Endothelial cell of umbilical vein (primary cell): ENCODE results near the gene THBS3. TPM values are rescaled to one million over a fixed set of nuclear protein-coding genes. Genes with fewer than 3 reads are reported as not detected.

Experiments used
- BruUV-seq: library from RNA; stranded (reverse); fragments of 400-500 nt; replicated peaks from 2 replicates; lab custom pipeline; 2021; lab: Mats Ljungman, UMichigan
- CTCF ChIA-PET: fragments of 300-600, 350-600 bp; sonication (Branson Sonifier 250); formaldehyde crosslinking; loops from one replicate; lab custom pipeline; 2021; ENCODE audit warnings: antibody characterized with exemption, inconsistent platforms; lab: Charles Lee
- POLR2A ChIA-PET: fragments of 300-600, 350-600 bp; sonication (Branson Sonifier 250); formaldehyde crosslinking; loops from one replicate; lab custom pipeline; 2021; ENCODE audit warnings: antibody characterized with exemption, inconsistent platforms; lab: Charles Lee
- DNase-seq: peaks from one replicate; pipeline ENCODE4 v3.0.0-alpha.2; 2011; ENCODE audit warnings: low read depth, low spot score
- FAIRE-seq: peaks from 2 replicates; lab custom pipeline; 2011; peaks lifted over from hg19 to GRCh38; lab: Jason Lieb, UNC
- H2AFZ ChIP-seq: 2 replicates; pipeline ENCODE4 v1.6.0; 2012; ENCODE audit warnings: low read depth, low read length, control low read depth, inconsistent platforms
- H3K27ac ChIP-seq: 2 replicates; pipeline ENCODE4 v1.5.1; 2011; ENCODE audit warnings: low read depth, mild to moderate bottlenecking, control low read depth, low read length, moderate library complexity; ENCODE audit not compliant: insufficient read depth
- H3K27me3 ChIP-seq, 2 experiments: 2 replicates each; pipeline versions ENCODE4 v1.6.0 to v1.6.1; 2011; ENCODE audit warnings: low read length in 2 of 2, mixed read lengths in 1 of 2; ENCODE audit not compliant: control insufficient read depth in 2 of 2, insufficient read depth in 2 of 2
- H3K36me3 ChIP-seq, 2 experiments: 2 replicates in 1 of 2; 3 replicates in 1 of 2; pipeline ENCODE4 v1.5.1; 2011; ENCODE audit warnings: low read length in 2 of 2, mild to moderate bottlenecking in 1 of 2, moderate library complexity in 1 of 2; ENCODE audit not compliant: control insufficient read depth in 2 of 2, insufficient read depth in 2 of 2; ENCODE audit errors: extremely low read depth in 1 of 2
- H3K4me1 ChIP-seq: 3 replicates; pipeline ENCODE4 v1.5.1; 2011; ENCODE audit warnings: mild to moderate bottlenecking, low read length; ENCODE audit not compliant: control insufficient read depth, insufficient read depth; ENCODE audit errors: extremely low read depth
- H3K4me2 ChIP-seq: 2 replicates; pipeline ENCODE4 v1.6.1; 2011; ENCODE audit warnings: low read length, control low read depth, mixed read lengths; ENCODE audit not compliant: insufficient read depth
- H3K4me3 ChIP-seq, 3 experiments: fragments of 200-600 bp in 1 of 3; sonication (generic), shearing (Covaris generic) in 1 of 3; replicated peaks in 1 of 3; 2 replicates each; pipeline ENCODE4 v1.5.1; 2011 to 2016; ENCODE audit warnings: control low read depth in 3 of 3, low read length in 3 of 3, mild to moderate bottlenecking in 2 of 3, inconsistent platforms in 1 of 3, low read depth in 1 of 3, moderate library complexity in 1 of 3; ENCODE audit not compliant: insufficient read depth in 1 of 3
- H3K79me2 ChIP-seq: 2 replicates; pipeline ENCODE4 v1.6.0; 2012; ENCODE audit warnings: low read length, inconsistent platforms; ENCODE audit not compliant: control insufficient read depth, insufficient read depth
- H3K9ac ChIP-seq: replicated peaks from 2 replicates; pipeline ENCODE3; 2011; ENCODE audit warnings: low read length, control low read depth; ENCODE audit not compliant: insufficient read depth; ENCODE audit errors: extremely low read depth
- H3K9me1 ChIP-seq: replicated peaks from 3 replicates; pipeline ENCODE4 v1.6.0; 2011; ENCODE audit warnings: mild to moderate bottlenecking, low read length; ENCODE audit not compliant: control insufficient read depth, insufficient read depth; ENCODE audit errors: extremely low read depth
- H3K9me3 ChIP-seq: replicated peaks from 2 replicates; pipeline ENCODE4 v1.5.1; 2012; ENCODE audit warnings: low read length, inconsistent platforms; ENCODE audit not compliant: control insufficient read depth, insufficient read depth
- H4K20me1 ChIP-seq: replicated peaks from 2 replicates; pipeline ENCODE3; 2011; ENCODE audit warnings: mild to moderate bottlenecking, low read length; ENCODE audit not compliant: control insufficient read depth, insufficient read depth; ENCODE audit errors: extremely low read depth
- EZH2 ChIP-seq: IDR thresholded peaks from 2 replicates; pipeline ENCODE4 v1.6.1; 2012; ENCODE audit warnings: borderline replicate concordance, low read depth, mild to moderate bottlenecking, moderate library complexity, low read length, inconsistent platforms; ENCODE audit not compliant: severe bottlenecking
- FOS ChIP-seq: IDR thresholded peaks from 2 replicates; pipeline ENCODE4 v1.6.1; 2011; ENCODE audit warnings: mild to moderate bottlenecking, low read length, moderate library complexity, borderline replicate concordance; ENCODE audit not compliant: insufficient read depth
- GATA2 ChIP-seq: IDR thresholded peaks from 2 replicates; pipeline ENCODE4 v1.7.0; 2011; ENCODE audit warnings: low read depth, mild to moderate bottlenecking, moderate library complexity, mixed read lengths, low read length; ENCODE audit not compliant: insufficient read length, insufficient read depth
- JUN ChIP-seq: IDR thresholded peaks from 2 replicates; pipeline ENCODE4 v1.6.1; 2011; ENCODE audit warnings: borderline replicate concordance, low read depth; ENCODE audit not compliant: insufficient read length, insufficient read depth
- MAX ChIP-seq: IDR thresholded peaks from 2 replicates; pipeline ENCODE4 v1.6.1; 2011; ENCODE audit not compliant: insufficient read depth, insufficient read length
- MYC ChIP-seq: IDR thresholded peaks from one replicate; pipeline ENCODE4 v1.6.1; 2011; ENCODE audit warnings: mild to moderate bottlenecking, low read depth, low read length
- POLR2A ChIP-seq: IDR thresholded peaks from 2 replicates; pipeline ENCODE4 v1.6.1; 2012; ENCODE audit warnings: low read depth, mild to moderate bottlenecking, control low read depth, low read length
- POLR2AphosphoS5 ChIP-seq: IDR thresholded peaks from 2 replicates; pipeline ENCODE4 v1.6.1; 2012; ENCODE audit warnings: low read depth, mild to moderate bottlenecking, control low read depth, low read length, moderate library complexity; ENCODE audit not compliant: insufficient read depth
- dilution Hi-C: fragments of 300-500 bp; cut with MboI; formaldehyde crosslinking; loops from one replicate; pipeline ENCODE4 v1.15.0; 2019; ENCODE audit warnings: low sequenced_read_pairs; ENCODE audit not compliant: extremely low pct_ligation_motif_present
- intact Hi-C: fragments of 100-400 bp; cut with micrococcal nuclease; formaldehyde crosslinking; loops from one replicate; pipeline ENCODE4 v1.10.0; 2022
- polyA plus RNA-seq, 4 experiments: library from polyadenylated mRNA; depleted of rRNA in 3 of 4; stranded (reverse) in 3 of 4; unstranded in 1 of 4; fragments of >200 nt; gene quantifications; 2 replicates each; pipeline versions ENCODE4 v1.2.1 to v1.2.3, GENCODE V29; 2011 to 2012; ENCODE audit warnings: missing spikeins in 1 of 4
- total RNA-seq: library from RNA; stranded (reverse); gene quantifications from 2 replicates; pipeline ENCODE4 v1.2.3, GENCODE V29; 2021
- TF ChIP-seq, protein P1 (sequence below), 2 donors: IDR thresholded peaks; 1 replicate in 1 of 2; 2 replicates in 1 of 2; pipeline ENCODE4 v1.5.1; 2011; ENCODE audit warnings: low read length in 2 of 2, mild to moderate bottlenecking in 2 of 2, moderate library complexity in 2 of 2, control low read depth in 1 of 2, inconsistent platforms in 1 of 2, low read depth in 1 of 2; ENCODE audit not compliant: insufficient read depth in 1 of 2; ENCODE audit errors: extremely low read depth in 1 of 2

THBS3 gene
- total and polyA plus RNA-seq, 2 donors (not counting 3 experiments of a cell fraction or from before 2014, with no cell fraction given): 23.6 to 25.7 TPM

DNA sequence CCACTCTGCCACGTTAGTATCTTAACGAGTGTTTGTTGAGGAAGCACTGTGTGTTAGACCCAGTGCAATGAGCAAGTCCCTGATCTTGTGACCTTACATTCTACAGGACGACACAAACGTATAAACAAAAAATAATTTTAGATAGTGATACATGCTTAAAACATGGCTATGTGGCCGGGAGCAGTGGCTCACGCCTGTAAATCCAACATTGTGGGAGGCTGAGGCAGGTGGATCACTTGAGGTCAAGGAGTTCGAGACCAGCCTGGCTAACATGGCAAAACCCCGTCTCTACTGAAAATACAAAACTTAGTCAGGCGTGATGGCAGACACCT lies 20.4 kb upstream of the THBS3 start:
- Histone ChIP-seq H3K27me3 (no peaks in the 10 kb centered on the region), H3K27ac (peak overlapping the region; percentile 33), H2AFZ (peak overlapping the region; percentile 92), H3K79me2 (peaks cover 8% of the 10 kb centered on the region), H3K4me2 (peak overlapping the region; percentile 77), H3K9ac (peak overlapping the region; percentile 75), H3K36me3 (no peaks in the 10 kb centered on the region), H3K9me3 (no peaks in the 10 kb centered on the region), H4K20me1 (no peaks in the 10 kb centered on the region), H3K4me3 (peak overlapping the region in 1 of 3 experiments; percentile 28), H3K4me1 (peaks cover 31% of the 10 kb centered on the region), H3K9me1 (no peaks in the 10 kb centered on the region)
- no peak for DNase-seq
- dilution Hi-C loops (no loop called here), intact Hi-C loops (loop anchor here (5.0 kb wide), 1 partner anchor 36 kb away; no protein-coding TSS in a partner anchor)
- no TSS peak for BruUV-seq
- TF ChIP-seq EZH2: no peak
- TF ChIP-seq JUN: no peak
- no peak for TF ChIP-seq MYC
- no peak for TF ChIP-seq POLR2A
- no peak for TF ChIP-seq MAX
- TF ChIP-seq POLR2AphosphoS5: no peak
- no peak for TF ChIP-seq FOS
- TF ChIP-seq GATA2: no peak
- TF ChIP-seq, protein P1, sequence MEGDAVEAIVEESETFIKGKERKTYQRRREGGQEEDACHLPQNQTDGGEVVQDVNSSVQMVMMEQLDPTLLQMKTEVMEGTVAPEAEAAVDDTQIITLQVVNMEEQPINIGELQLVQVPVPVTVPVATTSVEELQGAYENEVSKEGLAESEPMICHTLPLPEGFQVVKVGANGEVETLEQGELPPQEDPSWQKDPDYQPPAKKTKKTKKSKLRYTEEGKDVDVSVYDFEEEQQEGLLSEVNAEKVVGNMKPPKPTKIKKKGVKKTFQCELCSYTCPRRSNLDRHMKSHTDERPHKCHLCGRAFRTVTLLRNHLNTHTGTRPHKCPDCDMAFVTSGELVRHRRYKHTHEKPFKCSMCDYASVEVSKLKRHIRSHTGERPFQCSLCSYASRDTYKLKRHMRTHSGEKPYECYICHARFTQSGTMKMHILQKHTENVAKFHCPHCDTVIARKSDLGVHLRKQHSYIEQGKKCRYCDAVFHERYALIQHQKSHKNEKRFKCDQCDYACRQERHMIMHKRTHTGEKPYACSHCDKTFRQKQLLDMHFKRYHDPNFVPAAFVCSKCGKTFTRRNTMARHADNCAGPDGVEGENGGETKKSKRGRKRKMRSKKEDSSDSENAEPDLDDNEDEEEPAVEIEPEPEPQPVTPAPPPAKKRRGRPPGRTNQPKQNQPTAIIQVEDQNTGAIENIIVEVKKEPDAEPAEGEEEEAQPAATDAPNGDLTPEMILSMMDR (IDR thresholded peaks at IDR 0.05; ENCODE audit: extremely low read depth in 1 of 2, insufficient read depth in 1 of 2, low read depth in 1 of 2, low read length in 2 of 2): no peak
- POLR2A ChIA-PET: no interaction called here
- FAIRE-seq: no peak
- CTCF ChIA-PET: interaction anchor here (1.5 to 3.0 kb wide), 3 partner anchors 20 to 53 kb away, joined by 6 to 69 read pairs (median 10); partner anchors contain the start of genes MTX1 and THBS3
